ENCODE data around the gene MYH11. TPM values are rescaled to one million over a fixed set of nuclear protein-coding genes. Genes with fewer than 3 reads are reported as not detected.
"Not testable (repeated sequence)": the region's sequence is repeated elsewhere in the genome, so short reads cannot be mapped to it uniquely, and the experiment has no call there.

The MYH11 gene
- total RNA-seq, 1 experiment from 2014 or later: 0.02 TPM

DNA sequence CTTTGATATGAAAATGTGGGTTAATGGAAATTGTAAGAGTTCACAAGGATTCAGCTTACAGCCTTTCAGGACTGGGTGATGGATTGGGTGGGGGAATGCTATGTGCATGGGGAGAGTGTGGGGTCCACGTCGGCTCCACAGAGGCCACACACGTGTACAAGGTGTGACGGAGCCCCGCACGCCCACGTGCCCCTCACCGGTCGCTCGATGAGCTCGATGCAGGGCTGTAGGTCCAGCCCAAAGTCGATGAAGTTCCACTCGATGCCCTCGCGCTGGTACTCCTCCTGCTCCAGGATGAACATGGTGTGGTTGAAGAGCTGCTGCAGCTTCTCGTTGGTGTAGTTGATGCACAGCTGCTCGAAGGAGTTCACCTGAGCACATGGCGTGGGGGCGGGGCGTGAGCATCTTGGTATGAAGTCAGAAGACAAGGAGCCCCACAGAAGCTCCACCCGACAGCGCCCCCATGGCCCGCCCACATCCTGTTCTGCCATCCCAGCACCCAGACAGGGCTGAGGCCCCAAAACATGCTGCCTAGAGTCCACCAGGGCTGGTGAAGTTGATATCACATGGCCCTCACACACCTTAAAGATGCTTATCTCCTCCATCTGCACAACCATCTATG is 99.1 kb downstream of the MYH11 start:
- DNase-seq (ENCODE audit: extremely low read depth, low read depth): no peak

DNA sequence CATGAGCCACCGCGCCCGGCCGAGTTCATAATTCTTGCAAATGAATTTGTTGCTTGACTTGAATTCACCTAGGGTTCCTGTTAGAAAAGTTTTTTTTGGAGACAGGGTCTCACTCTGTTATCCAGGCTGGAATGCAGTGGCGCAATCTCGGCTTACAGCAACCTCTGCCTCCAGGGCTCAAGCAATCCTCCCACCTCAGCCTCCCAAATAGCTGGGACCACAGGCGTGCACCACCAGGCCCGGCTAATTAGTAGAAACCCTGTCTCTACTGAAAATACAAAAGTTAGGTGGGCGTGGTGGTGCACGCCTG is 99.8 kb downstream of the MYH11 start:
- no peak for DNase-seq (ENCODE audit: extremely low read depth, low read depth)

DNA sequence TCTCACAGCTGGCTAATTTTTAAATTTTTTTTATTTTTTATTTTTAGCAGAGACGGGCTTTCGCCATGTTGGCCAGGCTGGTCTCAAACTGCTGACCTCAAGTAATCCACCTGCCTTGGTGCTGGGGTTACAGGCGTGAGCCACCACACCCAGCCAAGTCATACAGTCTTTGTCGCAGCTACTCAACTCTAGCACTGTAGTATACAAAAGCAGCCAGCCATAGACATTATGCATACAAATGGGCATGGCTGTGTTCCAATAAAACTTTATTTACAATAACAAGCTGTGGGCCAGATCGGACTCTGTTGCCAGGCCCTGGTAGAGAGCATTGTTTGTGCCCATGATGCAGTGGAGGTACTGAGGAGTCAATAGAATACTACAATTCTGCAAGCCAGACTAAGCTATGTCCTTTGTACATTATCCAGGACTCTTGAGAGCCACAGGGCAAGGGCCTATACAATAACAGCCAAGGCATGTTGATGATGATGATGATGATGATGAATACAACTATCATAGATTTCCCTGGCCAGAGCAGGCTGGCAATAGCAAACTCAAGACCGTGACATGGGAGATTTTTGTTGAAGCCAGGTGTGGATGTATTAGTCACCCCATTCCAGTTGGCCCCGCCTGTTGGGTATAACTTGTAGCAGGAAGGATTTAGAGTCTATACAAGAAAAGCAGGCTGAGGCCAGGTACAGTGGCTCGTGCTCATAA is 101.8 kb downstream of the MYH11 start:
- no peak for DNase-seq (ENCODE audit: extremely low read depth, low read depth)

DNA sequence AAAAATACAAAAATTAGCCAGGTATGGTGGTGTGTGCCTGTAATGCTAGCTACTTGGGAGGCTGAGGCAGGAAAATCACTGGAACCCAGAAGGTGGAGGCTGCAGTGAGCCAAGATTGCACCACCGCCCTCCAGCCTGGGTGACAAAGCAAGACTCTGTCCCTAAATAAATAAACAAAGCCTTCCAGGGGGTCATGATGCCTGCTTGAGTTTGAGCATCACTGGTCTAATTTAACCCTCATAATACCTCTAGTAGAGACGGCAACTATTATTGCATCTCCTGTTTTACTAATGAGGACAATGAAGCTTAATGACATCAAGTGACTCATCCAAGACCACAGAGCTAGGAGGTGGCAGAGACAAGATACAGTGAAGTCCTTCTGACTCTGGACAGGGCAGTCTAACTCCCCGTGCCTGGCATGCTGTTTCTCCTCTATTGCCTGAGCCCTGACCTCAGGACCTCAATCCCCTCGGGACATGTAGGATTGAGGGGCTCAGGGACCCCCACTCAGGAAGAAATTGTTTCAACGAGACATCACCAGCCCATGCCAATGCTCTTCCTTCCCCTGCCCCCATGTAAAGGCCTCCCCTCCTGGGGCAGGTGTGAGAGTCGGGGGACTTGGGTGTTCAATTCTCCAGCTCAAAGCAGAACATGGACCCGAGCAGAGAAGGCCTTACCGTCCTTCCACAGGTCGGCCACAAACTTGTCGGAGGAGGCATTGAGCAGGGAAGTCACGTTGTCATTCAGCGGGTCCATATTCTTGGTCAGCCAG is 103.9 kb downstream of the MYH11 start:
- no peak for DNase-seq (ENCODE audit: extremely low read depth, low read depth)

DNA sequence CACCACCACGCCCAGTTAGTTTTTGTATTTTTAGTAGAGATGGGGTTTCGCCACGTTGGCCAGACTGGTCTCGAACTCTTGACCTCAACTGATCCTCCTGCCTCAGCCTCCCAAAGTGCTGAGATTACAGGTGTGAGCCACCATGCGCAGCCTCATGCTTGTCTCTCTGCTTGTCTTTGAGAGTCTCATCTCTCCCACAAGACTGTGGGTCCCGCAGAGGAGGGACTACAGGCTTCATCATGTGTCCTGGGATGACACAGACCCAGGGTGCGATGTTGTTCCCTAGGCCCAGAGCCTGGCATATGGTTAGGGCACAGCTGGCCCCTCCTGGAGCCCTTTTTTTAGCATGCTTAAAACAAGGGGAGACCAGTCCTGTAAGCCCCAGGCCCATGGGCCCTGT is 104.9 kb downstream of the MYH11 start:
- DNase-seq (ENCODE audit: extremely low read depth, low read depth): no peak

DNA sequence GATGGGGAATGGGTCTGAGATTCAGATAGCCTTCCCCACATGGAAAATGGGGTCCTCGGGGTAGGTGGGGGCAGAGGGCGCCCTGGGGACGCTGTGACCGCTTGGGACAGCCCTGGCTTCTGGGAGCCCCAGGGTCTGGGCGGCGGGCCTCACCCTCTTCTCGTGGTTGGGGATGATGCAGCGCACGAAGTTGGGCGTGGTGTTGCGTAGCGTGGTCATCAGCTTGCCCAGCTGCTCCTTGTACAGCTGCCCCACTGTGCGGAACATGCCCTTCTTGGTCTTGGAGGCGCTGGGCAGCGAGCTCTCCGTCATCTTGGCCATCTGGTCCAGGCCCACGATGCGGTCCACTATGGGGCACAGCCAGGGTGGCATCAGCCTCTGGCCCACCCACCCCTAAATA is 106.8 kb downstream of the MYH11 start:
- DNase-seq (ENCODE audit: extremely low read depth, low read depth): no peak

DNA sequence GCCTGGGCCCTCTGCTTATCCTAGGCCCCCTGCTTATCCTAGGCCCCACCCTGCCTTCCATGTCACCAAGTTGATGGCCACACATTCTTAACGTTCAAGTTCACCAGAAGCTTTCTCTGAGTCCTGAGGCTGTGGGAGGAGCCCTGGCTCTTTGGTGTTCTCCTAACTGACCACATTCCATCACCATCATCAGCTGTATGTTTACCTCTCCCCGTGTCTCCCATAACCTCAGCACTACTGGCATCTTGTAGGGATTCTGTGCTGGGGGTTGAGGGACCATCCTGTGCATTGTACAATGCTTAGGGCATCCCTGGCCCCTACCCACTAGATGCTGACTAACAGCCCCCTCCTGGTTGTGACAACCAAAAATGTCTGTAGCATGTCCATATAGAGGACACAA is 107.5 kb downstream of the MYH11 start:
- no peak for DNase-seq (ENCODE audit: extremely low read depth, low read depth)

DNA sequence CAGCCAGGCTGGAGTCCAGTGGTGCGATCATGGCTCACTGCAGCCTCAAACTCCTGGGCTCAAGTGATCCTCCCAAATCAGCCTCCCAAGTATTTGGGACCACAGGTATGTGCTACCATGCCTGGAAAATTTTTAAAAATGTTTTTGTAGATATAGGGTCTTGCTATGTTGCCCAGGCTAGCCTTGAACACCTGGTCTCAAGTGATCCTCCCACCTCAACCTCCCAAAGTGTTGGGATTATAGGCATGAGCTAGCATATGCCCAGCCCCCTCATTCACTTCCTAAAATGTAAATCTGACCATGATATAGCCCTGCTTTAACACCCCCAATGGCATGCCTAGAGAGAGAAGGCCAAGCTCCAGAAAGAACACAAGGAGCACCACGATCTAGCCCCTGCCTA is 108.2 kb downstream of the MYH11 start:
- no peak for DNase-seq (ENCODE audit: extremely low read depth, low read depth)

DNA sequence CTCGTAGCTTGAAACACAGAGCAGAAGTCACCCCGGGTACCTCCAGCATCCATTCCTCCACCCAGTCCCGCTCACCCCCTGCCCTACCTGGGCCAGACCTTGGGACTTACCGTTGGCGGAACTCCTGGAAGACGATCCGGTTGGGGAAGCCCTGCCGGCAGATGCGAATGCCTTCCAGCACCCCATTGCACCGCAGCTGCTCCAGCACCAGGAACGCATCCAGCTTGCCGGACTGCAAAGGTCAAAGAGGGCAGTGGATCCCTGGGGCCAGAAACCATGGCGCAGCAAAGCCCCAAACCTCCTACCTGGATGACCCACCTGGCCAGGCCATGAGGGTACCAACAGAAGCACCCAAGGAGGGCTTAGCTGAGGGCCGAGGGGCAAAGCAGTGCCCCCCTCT is 108.9 kb downstream of the MYH11 start:
- DNase-seq (ENCODE audit: extremely low read depth, low read depth): no peak

DNA sequence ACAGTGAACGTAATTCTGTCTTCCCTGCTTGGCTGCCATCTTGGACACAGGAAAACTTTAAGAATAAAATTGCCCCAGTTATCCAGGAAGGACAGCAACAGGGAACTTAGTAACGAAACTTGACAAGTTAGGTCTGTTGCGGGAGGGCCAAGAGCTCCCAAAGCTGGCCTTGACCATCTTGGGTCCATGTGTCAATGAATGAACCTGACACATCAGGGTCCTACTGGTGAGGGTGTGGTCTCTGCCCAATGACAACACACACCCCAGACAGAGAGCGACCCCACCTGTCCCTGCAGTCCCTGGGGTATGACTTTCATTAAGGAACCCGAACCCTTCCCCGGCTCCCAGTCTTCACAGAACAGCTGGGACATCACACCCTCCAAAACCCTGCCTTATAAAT is 110.5 kb downstream of the MYH11 start:
- no peak for DNase-seq (ENCODE audit: extremely low read depth, low read depth)

DNA sequence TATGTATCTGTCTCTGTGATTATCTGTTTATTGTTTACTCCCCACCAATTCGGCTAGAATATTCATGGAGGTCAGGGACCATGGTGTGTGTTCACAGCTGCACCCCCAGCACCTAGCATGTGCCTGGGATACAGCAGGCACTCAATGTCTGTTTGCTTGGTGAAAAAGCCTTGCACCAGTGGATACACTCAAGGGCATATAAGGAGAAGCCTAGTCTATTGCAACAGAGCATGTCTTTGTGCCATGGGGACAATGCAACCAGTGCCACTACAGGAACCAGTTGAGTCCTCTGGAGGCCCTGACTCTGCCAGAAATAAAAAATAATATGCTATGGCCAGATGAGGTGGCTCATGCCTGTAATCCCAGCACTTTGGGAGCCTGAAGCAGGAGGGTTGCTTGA is 113.2 kb downstream of the MYH11 start:
- DNase-seq (ENCODE audit: extremely low read depth, low read depth): no peak

DNA sequence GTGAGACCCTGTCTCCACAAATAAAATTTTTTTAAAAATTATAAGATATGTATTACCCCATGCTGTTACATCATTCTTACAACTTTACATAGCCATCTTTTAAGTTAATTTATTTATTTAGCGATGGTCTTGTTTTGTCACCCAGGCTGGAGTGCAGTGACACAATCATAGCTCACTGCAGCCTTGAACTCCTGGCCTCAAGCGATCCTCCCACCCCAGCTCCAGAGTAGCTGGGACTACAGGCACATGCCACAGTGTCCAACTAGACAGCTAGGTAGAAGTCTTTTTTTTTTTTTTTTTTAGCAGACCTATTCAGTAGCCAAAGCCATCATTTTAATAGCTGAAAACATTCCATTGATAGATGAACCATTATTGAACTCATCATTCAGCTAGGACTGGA is 114.1 kb downstream of the MYH11 start:
- DNase-seq (ENCODE audit: extremely low read depth, low read depth): no peak

DNA sequence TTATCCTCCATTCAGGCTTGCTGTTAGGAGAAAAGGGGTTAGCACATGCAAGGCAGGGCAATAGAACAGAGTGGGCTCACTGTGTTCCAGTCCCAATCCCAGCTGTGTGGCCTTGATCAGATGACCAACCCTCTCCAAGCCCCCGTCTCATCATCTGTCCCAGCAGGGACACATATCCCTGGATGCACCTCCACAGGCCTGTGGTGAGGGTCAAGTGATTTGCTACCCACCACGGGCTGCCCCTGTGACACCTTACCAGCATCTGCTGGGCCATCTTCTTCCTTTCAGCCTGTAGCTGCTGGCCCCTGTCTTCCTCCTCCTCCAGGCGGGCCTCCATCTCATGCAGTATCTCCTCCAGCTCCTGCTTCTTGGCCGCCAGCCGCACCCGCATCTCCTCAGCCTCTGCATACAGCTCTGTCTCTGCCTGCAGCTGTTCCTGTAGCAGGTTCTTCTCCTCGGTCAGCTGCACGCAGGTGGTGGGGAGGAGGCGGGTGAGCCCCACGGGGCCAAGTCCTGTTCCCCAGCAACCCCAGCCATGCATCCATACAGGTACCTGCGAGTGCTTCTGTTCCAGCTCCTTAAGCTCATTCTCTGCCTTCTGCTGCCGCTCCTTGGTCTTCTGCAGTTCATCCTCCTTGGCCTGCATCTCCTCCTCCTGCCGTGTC is 115.5 kb downstream of the MYH11 start:
- no peak for DNase-seq (ENCODE audit: extremely low read depth, low read depth)

DNA sequence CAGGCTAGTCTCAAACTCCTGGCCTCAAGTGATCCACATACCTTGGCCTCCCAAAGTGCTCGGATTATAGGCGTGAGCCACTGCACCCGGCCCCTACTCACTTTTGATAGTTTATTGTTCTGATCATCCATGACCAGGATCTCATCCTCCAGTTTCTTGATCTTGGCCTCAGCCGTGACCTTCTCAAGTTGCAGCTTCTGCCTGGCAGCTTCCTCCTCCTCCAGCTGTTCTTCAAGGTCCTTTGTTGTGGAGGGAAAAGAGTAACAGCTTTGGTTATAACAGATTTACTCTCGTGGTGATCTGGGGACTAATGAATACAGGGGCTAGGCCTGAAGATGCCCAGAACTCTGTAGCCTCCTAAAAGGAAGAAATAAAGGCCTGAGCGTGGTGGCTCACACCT is 116.9 kb downstream of the MYH11 start:
- DNase-seq (ENCODE audit: extremely low read depth, low read depth): no peak

DNA sequence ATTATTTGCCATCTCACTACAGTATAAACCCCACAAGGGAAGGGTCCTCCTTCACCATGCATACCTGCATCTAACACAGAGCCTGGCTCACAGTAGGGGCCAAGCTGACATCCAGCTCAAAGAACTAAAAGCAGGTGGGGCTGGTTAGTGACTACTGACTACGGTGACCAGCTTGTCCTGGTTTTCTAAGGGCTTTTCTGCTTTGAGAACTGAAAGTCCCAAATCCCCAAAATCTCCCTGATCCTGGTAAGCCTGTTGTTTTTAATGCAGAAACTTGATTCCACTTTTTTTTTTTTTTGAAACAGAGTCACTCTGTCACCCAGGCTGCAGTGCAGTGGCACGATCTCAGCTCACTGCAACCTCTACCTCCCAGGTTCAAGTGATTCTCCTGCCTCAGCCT is 117.4 kb downstream of the MYH11 start:
- DNase-seq (ENCODE audit: extremely low read depth, low read depth): no peak

DNA sequence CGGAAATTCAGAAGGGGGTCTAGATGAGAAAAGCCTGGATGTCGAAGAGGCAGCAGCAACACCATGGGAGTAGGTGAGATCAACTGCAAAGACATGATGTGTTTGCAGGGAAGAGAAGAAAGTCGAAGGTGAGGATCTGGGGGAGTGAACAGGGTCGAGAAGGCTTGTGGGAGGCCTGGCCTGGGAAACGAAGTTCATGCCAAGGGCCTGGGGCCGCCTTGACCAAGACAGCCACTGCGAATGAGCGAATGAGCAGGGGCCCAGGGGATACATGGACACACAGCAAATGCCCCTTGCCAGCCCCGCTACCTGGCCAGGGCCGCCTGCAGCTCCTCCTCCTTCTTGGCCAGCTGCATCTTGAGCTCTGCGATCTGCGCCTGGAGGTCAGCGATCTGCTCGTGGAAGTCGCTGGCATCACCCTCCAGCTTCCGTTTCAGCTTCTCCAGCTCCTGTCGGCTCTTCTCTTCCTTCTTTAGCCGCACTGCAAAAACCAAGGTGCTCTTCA is 119.6 kb downstream of the MYH11 start:
- DNase-seq (ENCODE audit: extremely low read depth, low read depth): no peak

DNA sequence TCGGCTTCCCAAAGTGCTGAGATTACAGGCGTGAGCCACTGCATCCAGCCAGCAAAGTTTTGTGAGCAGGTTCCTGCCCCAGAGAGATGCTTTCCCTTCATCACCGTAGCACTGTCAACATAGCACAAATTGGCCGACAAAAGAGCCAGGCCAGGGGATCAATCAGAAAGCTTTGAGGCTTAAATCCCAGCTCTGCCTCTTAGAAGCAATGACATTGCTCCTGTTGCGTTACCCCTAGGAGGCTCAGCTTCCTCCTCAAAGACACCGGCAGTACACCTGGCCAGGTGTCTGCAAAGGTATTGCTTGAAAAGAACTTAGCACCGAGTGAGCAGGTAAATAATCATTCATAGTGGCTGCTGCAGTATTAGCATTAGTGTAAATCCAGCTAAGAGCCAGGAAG is 120.3 kb downstream of the MYH11 start:
- no peak for DNase-seq (ENCODE audit: extremely low read depth, low read depth)

DNA sequence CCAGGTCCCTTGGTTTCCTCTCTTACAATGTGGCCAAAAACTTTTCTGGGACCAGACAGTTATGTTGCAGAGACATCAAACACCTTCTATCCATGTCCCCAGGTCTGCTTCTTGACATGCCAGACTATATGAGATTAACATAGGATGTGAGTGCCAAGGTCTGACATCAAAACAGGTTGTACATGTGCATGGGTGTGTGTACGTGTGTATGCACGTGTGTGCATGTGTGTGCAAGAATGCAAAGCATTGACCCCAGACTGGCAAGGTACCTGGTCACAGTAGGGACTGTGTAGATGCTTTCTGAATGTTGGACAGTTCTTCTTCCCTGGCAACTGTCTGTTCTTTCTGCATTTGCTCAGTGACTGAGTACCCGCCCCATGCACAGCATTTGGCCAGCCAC is 121.2 kb downstream of the MYH11 start:
- no peak for DNase-seq (ENCODE audit: extremely low read depth, low read depth)

DNA sequence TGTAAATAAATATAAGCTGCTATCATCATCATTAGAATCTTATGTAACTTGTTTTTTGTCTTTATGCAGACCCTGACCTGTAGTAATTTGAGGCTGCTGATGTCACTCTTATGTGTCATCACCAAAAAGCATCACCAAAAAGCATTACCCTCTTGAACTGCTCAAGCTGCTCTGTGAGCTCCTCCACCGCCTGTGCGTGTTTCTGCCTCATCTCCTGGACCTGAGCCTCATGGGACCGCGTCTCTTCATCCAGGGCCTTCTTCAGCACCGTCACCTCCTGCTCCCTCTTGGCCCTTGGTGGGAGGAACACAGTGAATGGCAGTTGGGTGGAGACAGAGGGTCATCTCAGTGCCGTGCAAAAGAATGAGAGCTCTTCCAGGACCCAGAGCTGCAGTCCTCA is 124.4 kb downstream of the MYH11 start:
- no peak for DNase-seq (ENCODE audit: extremely low read depth, low read depth)

DNA sequence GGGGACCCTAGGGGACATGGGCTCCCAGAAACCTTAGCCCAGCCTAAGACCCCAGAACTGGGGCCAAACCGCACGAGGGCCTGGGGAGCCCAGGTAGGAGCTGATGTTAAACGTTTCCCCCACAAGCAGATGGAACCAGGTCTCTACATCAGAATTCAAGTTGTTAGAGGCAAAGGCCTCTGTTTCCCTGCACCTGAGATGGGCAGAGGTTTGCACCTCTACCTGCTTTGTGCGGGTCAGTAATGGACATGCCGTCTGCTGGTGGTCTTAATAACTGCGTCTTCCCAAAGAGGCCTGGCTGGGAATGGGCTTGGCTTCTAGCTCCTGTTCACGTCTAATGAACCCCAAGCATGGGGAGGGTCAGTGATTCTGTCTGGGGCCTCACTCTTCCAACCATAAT is 127.7 kb downstream of the MYH11 start:
- no peak for DNase-seq (ENCODE audit: extremely low read depth, low read depth)

DNA sequence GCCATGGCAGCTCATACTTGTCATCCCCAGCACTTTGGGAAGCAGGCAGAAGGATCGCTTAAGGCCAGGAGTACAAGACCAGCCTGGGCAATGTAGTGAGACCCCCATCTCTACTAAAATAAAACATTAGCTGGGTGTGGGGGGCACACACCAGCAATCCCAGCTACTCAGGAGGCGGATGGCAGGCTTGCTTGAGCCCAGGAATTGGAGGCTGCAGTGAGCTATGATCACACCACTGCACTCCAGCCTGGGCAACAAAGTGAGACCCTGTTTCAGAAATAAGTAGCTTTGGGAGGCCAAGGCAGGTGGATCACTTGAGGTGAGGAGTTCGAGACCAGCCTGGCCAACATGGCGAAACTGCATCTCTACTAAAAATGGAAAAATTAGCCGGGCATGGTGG is 129.1 kb downstream of the MYH11 start:
- not testable (repeated sequence) for DNase-seq (ENCODE audit: extremely low read depth, low read depth)

All from NCI-H460 (cell line).